ENCODE data around the gene SRA1.

DNA sequence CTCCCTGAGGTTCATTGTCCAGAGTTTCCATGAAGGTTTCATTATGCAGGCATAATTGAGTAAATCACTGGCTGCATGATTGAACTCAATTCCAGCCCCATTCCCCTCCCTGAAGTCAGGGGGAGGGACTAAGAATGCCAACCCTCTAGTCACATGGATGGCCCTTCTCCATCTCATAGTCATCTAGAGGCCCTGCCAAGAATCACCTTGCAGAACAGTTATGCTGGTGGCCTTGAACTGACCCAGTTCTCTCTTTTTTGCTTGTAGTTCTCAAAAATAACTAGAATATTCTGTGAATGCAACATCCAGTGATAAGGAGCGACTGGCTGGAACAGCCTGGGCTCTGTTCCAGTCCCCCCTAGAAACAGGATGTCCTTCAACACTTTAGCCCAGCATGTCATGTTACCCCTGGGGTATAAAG, 39.1 kb upstream of the SRA1 start:
- no peak for TF ChIP-seq POLR2A (IDR thresholded peaks at IDR 0.05)
- TF ChIP-seq, protein P1, sequence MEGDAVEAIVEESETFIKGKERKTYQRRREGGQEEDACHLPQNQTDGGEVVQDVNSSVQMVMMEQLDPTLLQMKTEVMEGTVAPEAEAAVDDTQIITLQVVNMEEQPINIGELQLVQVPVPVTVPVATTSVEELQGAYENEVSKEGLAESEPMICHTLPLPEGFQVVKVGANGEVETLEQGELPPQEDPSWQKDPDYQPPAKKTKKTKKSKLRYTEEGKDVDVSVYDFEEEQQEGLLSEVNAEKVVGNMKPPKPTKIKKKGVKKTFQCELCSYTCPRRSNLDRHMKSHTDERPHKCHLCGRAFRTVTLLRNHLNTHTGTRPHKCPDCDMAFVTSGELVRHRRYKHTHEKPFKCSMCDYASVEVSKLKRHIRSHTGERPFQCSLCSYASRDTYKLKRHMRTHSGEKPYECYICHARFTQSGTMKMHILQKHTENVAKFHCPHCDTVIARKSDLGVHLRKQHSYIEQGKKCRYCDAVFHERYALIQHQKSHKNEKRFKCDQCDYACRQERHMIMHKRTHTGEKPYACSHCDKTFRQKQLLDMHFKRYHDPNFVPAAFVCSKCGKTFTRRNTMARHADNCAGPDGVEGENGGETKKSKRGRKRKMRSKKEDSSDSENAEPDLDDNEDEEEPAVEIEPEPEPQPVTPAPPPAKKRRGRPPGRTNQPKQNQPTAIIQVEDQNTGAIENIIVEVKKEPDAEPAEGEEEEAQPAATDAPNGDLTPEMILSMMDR (IDR thresholded peaks at IDR 0.05 in 4 of 5, conservative IDR thresholded peaks at IDR 0.05 in 1 of 5): no peak
